Central memory CD8-positive, alpha-beta T cell (primary cell): ENCODE measurements around the gene GULP1.

Source experiments
- ATAC-seq: fragments of 150-1000 bp; cut with Tn5 transposase; replicated peaks from 2 replicates; pipeline ENCODE4 v1.10.0; 2022; ENCODE audit warnings: mild to moderate bottlenecking, moderate FRiP score, moderate number of reproducible peaks; ENCODE audit not compliant: poor library complexity, severe bottlenecking; ENCODE audit errors: extremely low read depth
- DNase-seq, 2 donors: peaks; one replicate each; pipeline ENCODE4 v3.0.0; 2021; ENCODE audit warnings: low spot score in 2 of 2
- H3K27ac Mint-ChIP-seq: one replicate; pipeline ENCODE4 v1.8.0; 2022; ENCODE audit warnings: low read depth, mild to moderate bottlenecking, moderate library complexity, mixed read lengths
- H3K27me3 Mint-ChIP-seq: one replicate; pipeline ENCODE4 v1.8.0; 2022; ENCODE audit warnings: mixed read lengths
- H3K36me3 Mint-ChIP-seq: one replicate; pipeline ENCODE4 v1.8.0; 2022; ENCODE audit warnings: mild to moderate bottlenecking, moderate library complexity, mixed read lengths; ENCODE audit not compliant: insufficient read depth
- H3K4me1 Mint-ChIP-seq: one replicate; pipeline ENCODE4 v1.8.0; 2022; ENCODE audit warnings: mixed read lengths
- H3K4me3 Mint-ChIP-seq: one replicate; pipeline ENCODE4 v1.8.0; 2022; ENCODE audit warnings: mild to moderate bottlenecking, moderate library complexity, mixed read lengths
- H3K9me3 Mint-ChIP-seq: one replicate; pipeline ENCODE4 v1.8.0; 2022; ENCODE audit warnings: mixed read lengths

Gene GULP1

DNA sequence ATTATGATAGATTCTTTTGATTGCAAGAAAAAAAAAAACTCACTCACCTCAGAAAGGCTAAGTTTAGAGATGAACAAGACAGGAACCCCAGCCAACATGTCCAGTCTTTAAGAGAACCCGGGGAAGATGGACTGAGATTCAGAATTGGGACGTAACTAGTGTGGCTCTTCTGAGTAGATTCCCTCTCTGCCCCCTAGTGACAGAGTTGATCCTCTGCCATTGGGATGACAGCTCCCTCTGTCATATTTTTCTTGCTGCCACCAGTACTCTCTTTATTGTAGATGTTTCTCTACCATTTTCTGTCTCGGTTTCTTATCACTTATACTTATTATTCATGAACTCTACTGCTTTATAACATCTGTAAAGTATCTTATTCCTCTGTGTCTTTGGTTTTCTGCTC is 77.7 kb downstream of the GULP1 start:
- Mint-ChIP-seq H3K36me3 (no peaks in the 10 kb centered on the region), H3K4me3 (no peak overlapping the region), H3K9me3 (peaks cover 6% of the 10 kb centered on the region), H3K27me3 (no peaks in the 10 kb centered on the region), H3K4me1 (no peaks in the 10 kb centered on the region), H3K27ac (no peak overlapping the region)
- DNase-seq, result no peak
- ATAC-seq, result no peak

DNA sequence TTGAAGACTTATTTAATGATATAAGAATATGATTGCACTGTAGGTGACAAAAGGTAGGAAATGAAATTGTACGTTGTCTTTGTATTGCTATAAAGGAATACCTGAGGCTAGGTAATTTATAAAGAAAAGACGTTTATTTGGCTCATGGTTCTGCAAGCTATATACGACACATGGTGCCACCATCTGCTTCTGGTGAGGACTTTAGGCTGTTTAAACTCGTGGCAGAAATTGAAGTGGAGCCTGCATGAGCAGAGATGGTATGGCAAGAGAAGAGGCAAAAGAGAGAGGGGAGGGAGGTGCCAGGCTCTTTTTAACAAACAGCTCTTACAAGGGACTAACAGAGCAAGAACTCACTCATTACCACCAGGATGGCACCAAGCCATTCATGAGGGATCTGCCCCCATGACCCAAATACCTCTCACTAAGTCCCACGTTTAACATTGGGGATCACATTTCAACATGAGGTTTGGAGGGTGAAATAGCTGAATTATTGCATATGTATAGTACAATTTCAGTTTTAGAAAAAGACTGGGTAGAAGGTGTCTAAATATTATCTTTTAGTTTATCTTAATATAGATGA is 86.8 kb downstream of the GULP1 start:
- H3K27ac Mint-ChIP-seq, result no peak overlapping the region
- no peaks in the 10 kb centered on the region for H3K9me3 Mint-ChIP-seq
- ATAC-seq, result no peak
- no peaks in the 10 kb centered on the region for H3K4me1 Mint-ChIP-seq
- no peak for DNase-seq
- no peak overlapping the region for H3K4me3 Mint-ChIP-seq
- H3K36me3 Mint-ChIP-seq, result no peaks in the 10 kb centered on the region
- H3K27me3 Mint-ChIP-seq, result no peaks in the 10 kb centered on the region

DNA sequence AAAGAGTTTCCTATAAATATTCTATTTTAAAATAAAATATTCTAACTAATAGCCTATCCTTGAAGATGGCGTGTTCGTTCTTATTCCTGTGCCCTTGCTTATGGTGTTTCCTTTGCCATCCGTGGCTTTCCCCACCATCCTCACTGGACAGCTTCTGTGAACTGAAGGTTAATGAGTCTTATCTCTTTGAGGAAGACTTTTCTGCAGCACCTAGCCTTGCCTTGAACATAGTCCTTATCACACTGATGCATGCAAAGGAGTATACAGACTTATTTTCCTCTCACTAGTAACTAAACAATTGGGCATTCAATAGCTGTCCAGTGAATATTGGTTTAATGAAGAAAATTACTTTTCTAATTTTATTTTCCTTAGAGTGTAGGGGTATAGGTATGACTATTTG is 88.1 kb downstream of the GULP1 start:
- H3K9me3 Mint-ChIP-seq, result peaks cover 10% of the 10 kb centered on the region
- no peak overlapping the region for H3K27ac Mint-ChIP-seq
- no peaks in the 10 kb centered on the region for H3K4me1 Mint-ChIP-seq
- DNase-seq (no peak), ATAC-seq (no peak)
- no peak overlapping the region for H3K4me3 Mint-ChIP-seq
- H3K36me3 Mint-ChIP-seq, result no peaks in the 10 kb centered on the region
- H3K27me3 Mint-ChIP-seq, result no peaks in the 10 kb centered on the region

DNA sequence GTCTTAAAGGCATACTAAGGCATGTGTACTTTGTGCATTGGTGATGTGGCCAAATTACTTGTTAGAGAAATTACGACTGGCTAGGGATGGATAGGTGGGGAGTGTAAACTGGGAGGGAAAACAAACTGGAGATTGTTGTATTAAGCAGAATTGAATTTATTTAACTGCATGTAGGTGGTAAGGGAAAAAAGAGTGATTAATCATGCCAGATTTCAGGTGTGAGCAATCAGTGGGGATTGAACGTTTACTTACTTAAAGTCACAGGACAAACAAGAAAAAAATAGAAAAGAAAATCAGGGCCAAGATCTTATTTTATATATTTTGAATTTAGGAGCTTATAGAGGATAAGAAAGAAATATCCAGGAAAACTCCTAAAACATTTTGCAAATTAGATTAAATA is 88.6 kb downstream of the GULP1 start:
- H3K27ac Mint-ChIP-seq, result no peak overlapping the region
- H3K36me3 Mint-ChIP-seq, result no peaks in the 10 kb centered on the region
- no peaks in the 10 kb centered on the region for H3K4me1 Mint-ChIP-seq
- DNase-seq (no peak), ATAC-seq (no peak)
- peaks cover 11% of the 10 kb centered on the region for H3K9me3 Mint-ChIP-seq
- no peak overlapping the region for H3K4me3 Mint-ChIP-seq
- no peaks in the 10 kb centered on the region for H3K27me3 Mint-ChIP-seq

DNA sequence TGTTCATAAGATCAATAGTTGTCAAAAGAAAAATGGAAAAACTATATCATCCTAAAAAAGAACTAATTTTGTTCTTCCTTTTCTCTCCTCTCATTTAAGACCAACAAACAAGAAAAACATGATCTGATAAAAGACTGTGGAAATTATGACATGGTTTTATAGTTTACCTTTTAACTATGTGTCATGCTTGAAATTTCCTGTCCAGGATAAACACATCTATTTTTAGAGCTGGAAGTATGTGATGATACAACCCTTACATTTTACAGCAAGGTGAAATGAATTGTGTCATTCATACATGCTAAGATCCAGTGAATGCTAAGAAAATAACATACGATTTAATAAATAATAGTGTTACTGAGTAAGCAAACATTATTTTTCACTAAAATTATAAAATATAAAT is 89.9 kb downstream of the GULP1 start:
- Mint-ChIP-seq H3K9me3 (peaks cover 20% of the 10 kb centered on the region), H3K36me3 (no peaks in the 10 kb centered on the region), H3K4me3 (no peak overlapping the region), H3K27ac (no peak overlapping the region), H3K27me3 (no peaks in the 10 kb centered on the region), H3K4me1 (no peaks in the 10 kb centered on the region)
- DNase-seq (no peak), ATAC-seq (no peak)

DNA sequence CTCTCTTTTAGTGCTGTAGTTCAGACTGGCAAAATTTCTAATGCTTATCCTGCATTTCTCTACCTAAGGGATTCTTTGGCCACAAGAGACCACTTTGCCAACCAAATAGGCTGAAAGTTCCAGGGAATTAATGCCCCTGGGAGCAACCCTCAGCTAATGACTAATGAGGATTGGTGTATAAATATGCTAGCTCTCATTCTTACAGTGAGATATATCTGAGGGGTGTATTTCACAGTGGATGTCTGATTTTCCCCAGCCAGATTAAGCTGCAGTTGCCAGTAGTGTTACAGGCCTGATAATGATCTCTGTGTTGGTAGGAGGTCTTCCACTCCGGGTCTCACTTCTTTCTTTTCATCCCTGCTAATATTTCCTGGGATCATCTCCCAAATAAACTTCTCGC is 90.4 kb downstream of the GULP1 start:
- no peaks in the 10 kb centered on the region for H3K27me3 Mint-ChIP-seq
- ATAC-seq (no peak), DNase-seq (no peak)
- no peaks in the 10 kb centered on the region for H3K4me1 Mint-ChIP-seq
- no peak overlapping the region for H3K4me3 Mint-ChIP-seq
- H3K27ac Mint-ChIP-seq, result no peak overlapping the region
- H3K36me3 Mint-ChIP-seq, result no peaks in the 10 kb centered on the region
- H3K9me3 Mint-ChIP-seq, result peaks cover 20% of the 10 kb centered on the region

DNA sequence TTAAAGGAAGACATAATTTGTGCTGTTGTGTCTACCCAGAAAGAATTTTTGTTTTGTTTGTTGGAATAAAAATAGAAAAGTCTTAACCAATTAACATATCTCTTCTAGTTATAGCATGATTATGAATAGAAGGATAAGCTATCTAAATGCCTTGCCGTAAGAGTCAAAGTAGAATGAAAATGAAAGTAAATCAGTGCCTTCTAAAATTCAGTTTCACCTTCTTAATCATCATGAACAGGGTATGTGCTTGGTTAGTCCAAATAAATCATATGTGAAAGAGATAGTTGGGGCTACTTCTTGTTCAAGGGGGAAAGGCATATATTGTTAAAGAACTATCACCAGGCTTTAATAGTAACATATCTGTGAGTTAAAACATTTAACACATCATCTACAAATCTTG is 91.5 kb downstream of the GULP1 start:
- H3K9me3 Mint-ChIP-seq, result peaks cover 20% of the 10 kb centered on the region
- H3K27me3 Mint-ChIP-seq, result no peaks in the 10 kb centered on the region
- ATAC-seq (no peak), DNase-seq (no peak)
- no peak overlapping the region for H3K4me3 Mint-ChIP-seq
- no peak overlapping the region for H3K27ac Mint-ChIP-seq
- H3K4me1 Mint-ChIP-seq, result no peaks in the 10 kb centered on the region
- H3K36me3 Mint-ChIP-seq, result no peaks in the 10 kb centered on the region

DNA sequence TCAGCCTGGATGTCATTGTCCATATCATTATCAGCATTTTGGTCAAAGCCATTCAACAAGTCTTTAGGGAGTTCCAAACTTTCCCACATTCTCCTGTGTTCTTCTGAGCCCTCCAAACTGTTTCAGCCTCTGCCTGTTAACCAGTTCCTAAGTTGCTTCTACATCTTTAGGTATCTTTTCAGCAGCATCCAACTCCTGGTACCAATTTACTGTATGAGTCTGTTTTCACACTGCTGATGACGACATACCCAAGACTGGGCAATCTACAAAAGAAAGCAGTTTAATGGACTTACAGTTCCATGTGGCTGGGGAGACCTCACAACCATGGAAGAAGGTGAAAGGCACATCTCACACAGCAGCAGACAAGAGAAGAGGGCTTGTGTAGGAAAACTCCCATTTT is 94.2 kb downstream of the GULP1 start:
- no peaks in the 10 kb centered on the region for H3K36me3 Mint-ChIP-seq
- H3K27me3 Mint-ChIP-seq, result no peaks in the 10 kb centered on the region
- no peak overlapping the region for H3K27ac Mint-ChIP-seq
- H3K9me3 Mint-ChIP-seq, result peaks cover 20% of the 10 kb centered on the region
- no peak for ATAC-seq
- no peaks in the 10 kb centered on the region for H3K4me1 Mint-ChIP-seq
- H3K4me3 Mint-ChIP-seq, result no peak overlapping the region
- no peak for DNase-seq

DNA sequence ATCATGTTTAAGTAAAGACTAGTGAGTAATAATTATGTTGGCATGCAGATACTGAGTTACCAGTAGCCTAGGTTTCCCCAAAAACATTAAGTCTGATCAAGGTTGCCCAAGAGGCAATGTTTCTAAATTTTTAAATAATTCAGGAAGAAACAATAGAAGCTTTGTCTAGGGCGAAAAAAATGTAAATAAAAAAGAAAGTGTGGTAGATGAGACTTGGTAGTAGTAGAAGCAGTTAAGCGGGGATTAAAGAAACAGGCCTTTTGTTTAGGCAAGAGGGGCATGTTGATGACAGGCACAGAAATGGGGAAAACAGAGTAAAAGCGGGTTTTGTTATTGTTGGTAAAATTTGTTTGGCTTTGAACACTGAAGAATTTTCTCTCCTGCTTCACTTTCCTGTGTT is 97.2 kb downstream of the GULP1 start:
- no peak overlapping the region for H3K27ac Mint-ChIP-seq
- ATAC-seq (no peak), DNase-seq (no peak)
- no peak overlapping the region for H3K4me3 Mint-ChIP-seq
- H3K36me3 Mint-ChIP-seq, result no peaks in the 10 kb centered on the region
- H3K27me3 Mint-ChIP-seq, result no peaks in the 10 kb centered on the region
- H3K9me3 Mint-ChIP-seq, result peaks cover 19% of the 10 kb centered on the region
- no peaks in the 10 kb centered on the region for H3K4me1 Mint-ChIP-seq

DNA sequence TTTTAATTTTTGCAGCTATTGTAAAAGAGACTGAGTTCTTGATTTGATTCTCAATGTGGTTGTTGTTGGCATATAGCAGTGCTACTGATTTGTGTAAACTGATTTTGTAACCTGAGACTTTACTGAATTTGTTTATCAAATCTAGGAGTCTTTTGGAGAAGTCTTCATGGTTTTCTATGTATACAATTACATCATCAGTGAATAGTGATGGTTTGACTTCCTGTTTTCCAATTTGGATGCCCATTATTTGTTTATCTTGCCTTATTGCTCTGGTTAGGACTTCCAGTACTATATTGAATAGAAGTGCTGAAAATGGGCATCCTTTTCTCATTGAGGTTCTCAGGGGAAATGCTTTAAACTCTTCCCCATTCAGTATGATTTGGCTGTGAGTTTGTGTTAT is 99.7 kb downstream of the GULP1 start:
- Mint-ChIP-seq H3K9me3 (no peaks in the 10 kb centered on the region), H3K27ac (no peak overlapping the region), H3K4me1 (no peaks in the 10 kb centered on the region), H3K27me3 (no peaks in the 10 kb centered on the region), H3K36me3 (no peaks in the 10 kb centered on the region), H3K4me3 (no peak overlapping the region)
- no peak for ATAC-seq
- no peak for DNase-seq

DNA sequence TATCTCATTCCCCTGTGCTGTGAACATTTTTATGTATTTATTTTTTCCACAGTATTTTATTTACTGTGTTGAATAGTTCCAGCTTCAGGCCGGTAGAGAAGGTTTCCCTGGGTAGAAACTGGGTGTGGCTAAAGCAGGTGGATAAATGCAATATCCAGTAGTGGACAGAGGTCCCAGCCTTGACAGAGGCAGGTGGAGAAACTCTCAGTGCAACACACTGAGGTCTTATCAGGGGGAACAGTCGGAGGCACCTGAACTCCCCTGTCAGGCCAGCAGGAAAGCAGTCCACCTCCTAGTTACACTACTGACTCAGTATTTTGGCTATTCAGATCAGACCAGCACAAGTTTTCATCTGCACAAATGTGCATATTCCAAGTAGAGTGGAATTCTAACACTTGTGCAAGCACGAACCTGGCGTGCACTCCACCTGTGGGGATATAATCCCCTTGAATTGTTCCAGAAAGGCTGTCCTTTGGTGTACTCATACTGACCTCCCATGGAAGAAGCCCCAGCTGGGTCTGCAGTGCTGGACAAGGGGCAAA is 103.3 kb downstream of the GULP1 start:
- Mint-ChIP-seq H3K9me3 (no peaks in the 10 kb centered on the region), H3K36me3 (no peaks in the 10 kb centered on the region), H3K27ac (no peak overlapping the region), H3K27me3 (no peaks in the 10 kb centered on the region), H3K4me1 (no peaks in the 10 kb centered on the region), H3K4me3 (no peak overlapping the region)
- DNase-seq, result no peak
- ATAC-seq, result no peak

DNA sequence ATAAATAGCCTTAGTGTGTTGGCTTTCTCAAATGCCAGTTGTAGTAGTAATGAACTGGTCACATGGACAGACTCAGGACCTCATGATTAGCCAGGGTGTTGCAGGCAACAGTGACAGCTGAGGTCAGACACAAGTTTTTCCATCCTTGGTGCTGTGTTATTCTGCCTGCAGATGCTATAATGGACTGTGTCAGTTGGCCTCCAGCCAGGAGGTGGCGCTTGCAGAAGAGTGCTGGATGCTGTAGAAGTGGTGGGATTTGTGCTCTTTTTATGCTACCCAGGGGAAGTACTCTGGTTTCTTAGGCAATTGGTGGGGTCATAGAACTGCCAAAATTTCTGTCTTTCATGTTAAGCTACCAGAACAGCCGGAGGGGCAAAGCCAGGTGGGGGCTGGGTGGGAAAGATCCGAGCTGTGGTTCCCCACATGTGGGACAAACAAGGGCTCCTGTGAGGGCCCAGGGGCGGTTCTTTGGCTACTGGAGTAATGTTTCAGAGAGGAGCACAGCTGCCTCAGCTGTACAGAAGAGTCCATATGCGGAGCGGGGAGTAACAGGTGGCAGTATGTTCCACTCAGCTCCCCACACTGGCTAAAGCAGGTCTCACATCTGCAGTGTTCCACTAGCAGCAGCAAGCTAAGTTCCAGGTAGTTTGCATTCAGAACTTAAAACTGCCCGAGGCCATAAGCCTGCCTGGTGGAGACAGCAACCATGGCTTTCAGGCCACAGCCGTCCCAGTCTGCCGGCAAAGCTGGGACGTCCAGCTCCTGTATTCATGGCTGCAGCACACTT is 104.4 kb downstream of the GULP1 start:
- ATAC-seq (no peak), DNase-seq (no peak)
- Mint-ChIP-seq H3K9me3 (no peaks in the 10 kb centered on the region), H3K27me3 (no peaks in the 10 kb centered on the region), H3K36me3 (no peaks in the 10 kb centered on the region), H3K4me3 (no peak overlapping the region), H3K27ac (no peak overlapping the region), H3K4me1 (no peaks in the 10 kb centered on the region)

DNA sequence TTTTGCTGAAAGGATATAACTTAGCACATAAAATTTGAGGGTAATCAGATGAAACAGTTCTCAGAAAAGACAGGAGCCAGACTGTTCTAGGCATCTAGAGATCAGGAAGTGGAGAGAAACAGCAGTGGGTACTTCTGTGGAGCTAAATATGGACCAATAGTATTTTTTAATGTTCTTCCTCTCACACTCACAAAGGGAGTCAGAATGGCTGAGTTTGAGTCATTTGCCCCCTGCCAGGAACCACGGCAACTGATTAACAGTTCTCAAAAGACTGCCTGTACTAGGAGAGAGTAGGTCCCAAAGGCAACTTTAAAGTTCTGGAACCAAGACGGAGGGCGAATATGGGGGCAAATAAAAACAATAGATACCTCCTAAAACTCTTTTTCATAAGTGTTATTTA is 107.5 kb downstream of the GULP1 start:
- H3K9me3 Mint-ChIP-seq, result no peaks in the 10 kb centered on the region
- no peak overlapping the region for H3K4me3 Mint-ChIP-seq
- no peaks in the 10 kb centered on the region for H3K27me3 Mint-ChIP-seq
- ATAC-seq, result no peak
- no peaks in the 10 kb centered on the region for H3K4me1 Mint-ChIP-seq
- H3K27ac Mint-ChIP-seq, result no peak overlapping the region
- DNase-seq, result no peak
- no peaks in the 10 kb centered on the region for H3K36me3 Mint-ChIP-seq
